ENCODE results near the gene DRICH1. TPM values are rescaled to one million over a fixed set of nuclear protein-coding genes. Genes with fewer than 3 reads are reported as not detected.

Gene DRICH1
- total and polyA plus RNA-seq, 2 of the 8 experiments (the other 6 are each of a cell fraction or from before 2014, with no cell fraction given): 0.21 to 0.28 TPM

GRCh38 chr22:23621082-23621780 is 10.9 kb downstream of the DRICH1 start (continued):
- TF ChIP-seq CHD2 (IDR thresholded peaks at IDR 0.05; ENCODE audit: low read length) (no peak), SIRT6 (IDR thresholded peaks at IDR 0.05; ENCODE audit: low read length) (no peak), EZH2 (IDR thresholded peaks at IDR 0.05; ENCODE audit: low read depth, low read length, severe bottlenecking) (no peak), POU5F1 (IDR thresholded peaks at IDR 0.05; ENCODE audit: low read depth, low read length) (no peak), NRF1 (IDR thresholded peaks at IDR 0.05; ENCODE audit: low read depth, low read length) (no peak)

Data from H1 (cell line).